Vagina (tissue), 2 donors: Measurements from ENCODE around the gene MAP3K14.

ENCODE experiments used
- CTCF ChIP-seq, 3 experiments: fragments of 450-650 bp in 2 of 3; fragments of 200-600 bp in 1 of 3; sonication (generic) in 1 of 3; IDR thresholded peaks; one replicate each; pipeline ENCODE4 v1.5.1; 2017 to 2019; ENCODE audit warnings: antibody characterized with exemption in 3 of 3, mild to moderate bottlenecking in 2 of 3, moderate library complexity in 2 of 3
- POLR2A ChIP-seq, 2 donors: fragments of 450-650 bp; IDR thresholded peaks; one replicate each; pipeline ENCODE4 v1.6.1; 2017; ENCODE audit warnings: antibody characterized with exemption in 2 of 2, mild to moderate bottlenecking in 2 of 2, moderate library complexity in 2 of 2
- POLR2AphosphoS5 ChIP-seq, 2 donors: sonication (generic); formaldehyde crosslinking; IDR thresholded peaks; one replicate each; pipeline ENCODE4 v1.9.0; 2017; ENCODE audit warnings: antibody characterized with exemption in 2 of 2, mild to moderate bottlenecking in 2 of 2, low read depth in 1 of 2; ENCODE audit not compliant: insufficient read depth in 1 of 2

GRCh38 chr17:45228763-45229539 is 87.9 kb downstream of the MAP3K14 start:
- peak in 1 of 3 experiments; percentile 24 for TF ChIP-seq CTCF (IDR thresholded peaks at IDR 0.05)
- TF ChIP-seq POLR2A (IDR thresholded peaks at IDR 0.05): peak in 1 of 2 donors; percentile 28
- peak; percentile 22 to 92 for TF ChIP-seq POLR2AphosphoS5 (IDR thresholded peaks at IDR 0.05; ENCODE audit: insufficient read depth in 1 of 2, low read depth in 1 of 2)
